ENCODE data around the gene CDH8. TPM values are rescaled to one million over a fixed set of nuclear protein-coding genes. Genes with fewer than 3 reads are reported as not detected.

CDH8 gene
- total RNA-seq, 1 experiment from 2014 or later, result 2.5 TPM

DNA sequence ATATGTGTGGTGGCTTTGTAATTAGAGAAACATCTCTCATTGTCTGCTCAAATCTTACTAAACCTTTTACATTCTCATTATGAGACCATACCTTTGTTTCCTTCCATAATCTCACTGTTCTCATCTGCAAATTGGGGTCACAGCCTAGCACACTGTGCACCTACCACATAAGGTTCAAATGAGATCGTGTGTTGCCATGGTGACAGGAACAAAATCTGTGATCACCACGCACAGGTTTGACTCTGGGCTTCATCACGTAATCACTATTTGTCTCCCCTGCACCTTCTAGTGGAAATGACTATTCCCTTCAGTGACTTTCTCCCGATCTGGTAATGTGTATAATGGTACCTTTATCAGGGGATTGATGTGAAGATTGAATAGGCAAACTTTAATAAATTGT lies 26.1 kb downstream of the CDH8 start:
- RAD21 ChIA-PET (ENCODE audit: low non-redundant PET in 1 of 2, low total read pairs in 2 of 2, uncharacterized antibody in 2 of 2, unreplicated experiment in 2 of 2), result no interaction called here
- POLR2A ChIA-PET, result no interaction called here
- ATAC-seq, result no peak
- CTCF ChIA-PET, result no interaction called here
- Histone ChIP-seq H4K20me1 (ENCODE audit: insufficient read depth) (no peaks in the 10 kb centered on the region), H3K79me2 (ENCODE audit: insufficient read depth, low read length) (no peaks in the 10 kb centered on the region), H3K27ac (ENCODE audit: low read depth, low read length) (no peak overlapping the region), H3K4me2 (ENCODE audit: low read length) (no peak overlapping the region), H3K4me1 (ENCODE audit: control insufficient read depth in 1 of 2, insufficient read depth in 2 of 2, low read length in 2 of 2) (no peaks in the 10 kb centered on the region), H3K36me3 (ENCODE audit: control insufficient read depth in 1 of 2, insufficient read depth in 2 of 2, low read length in 2 of 2) (no peaks in the 10 kb centered on the region), H2AFZ (ENCODE audit: low read depth, low read length, poor library complexity, severe bottlenecking) (no peak overlapping the region), H3K9ac (ENCODE audit: low read length) (no peak overlapping the region), H3K4me3 (replicated peaks in 1 of 2; ENCODE audit: low read depth in 1 of 2, low read length in 2 of 2) (no peak overlapping the region), H3K27me3 (ENCODE audit: insufficient read depth, low read length) (no peaks in the 10 kb centered on the region), H3K9me3 (ENCODE audit: control insufficient read depth in 1 of 2, insufficient read depth in 1 of 2, low read depth in 1 of 2, low read length in 2 of 2) (peaks cover 5 to 11% of the 10 kb centered on the region in 2 experiments; a peak in 1 of 4 replicates), H3K9me2 (ENCODE audit: insufficient read depth) (no peaks in the 10 kb centered on the region)
- intact Hi-C loops (cut with micrococcal nuclease), result no loop called here
- no peak for TF ChIP-seq SIN3A (IDR thresholded peaks at IDR 0.05; ENCODE audit: low read depth)
- no peak for TF ChIP-seq SRF (IDR thresholded peaks at IDR 0.05; ENCODE audit: low read depth)
- TF ChIP-seq YY1 (IDR thresholded peaks at IDR 0.05; ENCODE audit: extremely low read depth, insufficient replicate concordance, low read depth, low read length), result no peak
- no peak for TF ChIP-seq CEBPB (IDR thresholded peaks at IDR 0.05; ENCODE audit: low read depth)
- TF ChIP-seq EZH2 (IDR thresholded peaks at IDR 0.05), result no peak
- TF ChIP-seq, protein P1, sequence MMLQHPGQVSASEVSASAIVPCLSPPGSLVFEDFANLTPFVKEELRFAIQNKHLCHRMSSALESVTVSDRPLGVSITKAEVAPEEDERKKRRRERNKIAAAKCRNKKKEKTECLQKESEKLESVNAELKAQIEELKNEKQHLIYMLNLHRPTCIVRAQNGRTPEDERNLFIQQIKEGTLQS (IDR thresholded peaks at IDR 0.05), result no peak
- no peak for TF ChIP-seq ZFX (IDR thresholded peaks at IDR 0.05)
- BruUV-seq (replicated peaks), result no TSS peak
- no peak for DNase-seq (ENCODE audit: low read depth, low spot score)

GRCh38 chr16:61998460-61998859 lies 37.8 kb downstream of the CDH8 start:
- Histone ChIP-seq H3K27ac (ENCODE audit: low read depth, low read length) (no peak overlapping the region), H3K4me3 (replicated peaks in 1 of 2; ENCODE audit: low read depth in 1 of 2, low read length in 2 of 2) (no peak overlapping the region), H3K4me1 (ENCODE audit: control insufficient read depth in 1 of 2, insufficient read depth in 2 of 2, low read length in 2 of 2) (no peaks in the 10 kb centered on the region), H3K9me2 (ENCODE audit: insufficient read depth) (no peaks in the 10 kb centered on the region), H3K9me3 (ENCODE audit: control insufficient read depth in 1 of 2, insufficient read depth in 1 of 2, low read depth in 1 of 2, low read length in 2 of 2) (peaks cover 4 to 15% of the 10 kb centered on the region in 2 experiments; a peak in 3 of 4 replicates), H3K9ac (ENCODE audit: low read length) (no peak overlapping the region), H3K79me2 (ENCODE audit: insufficient read depth, low read length) (no peaks in the 10 kb centered on the region), H4K20me1 (ENCODE audit: insufficient read depth) (no peaks in the 10 kb centered on the region), H2AFZ (ENCODE audit: low read depth, low read length, poor library complexity, severe bottlenecking) (no peak overlapping the region), H3K4me2 (ENCODE audit: low read length) (no peak overlapping the region), H3K36me3 (ENCODE audit: control insufficient read depth in 1 of 2, insufficient read depth in 2 of 2, low read length in 2 of 2) (no peaks in the 10 kb centered on the region), H3K27me3 (ENCODE audit: insufficient read depth, low read length) (no peaks in the 10 kb centered on the region)
- BruUV-seq (replicated peaks), result no TSS peak
- ATAC-seq (no peak), DNase-seq (ENCODE audit: low read depth, low spot score) (no peak)
- ChIA-PET CTCF (no interaction called here), POLR2A (no interaction called here), RAD21 (ENCODE audit: low non-redundant PET in 1 of 2, low total read pairs in 2 of 2, uncharacterized antibody in 2 of 2, unreplicated experiment in 2 of 2) (no interaction called here)
- intact Hi-C loops (cut with micrococcal nuclease), result no loop called here
- TF ChIP-seq EZH2 (IDR thresholded peaks at IDR 0.05) (no peak), RAD21 (IDR thresholded peaks at IDR 0.05; ENCODE audit: low read depth) (no peak), ZBTB33 (IDR thresholded peaks at IDR 0.05; ENCODE audit: extremely low read depth, insufficient replicate concordance, low read length) (no peak), FOSL1 (IDR thresholded peaks at IDR 0.05; ENCODE audit: low read depth) (no peak), YY1 (IDR thresholded peaks at IDR 0.05; ENCODE audit: extremely low read depth, insufficient replicate concordance, low read depth, low read length) (no peak), ZNF274 (IDR thresholded peaks at IDR 0.05; ENCODE audit: low read depth, low read length) (no peak)
